BJ (cell line): ENCODE measurements around the gene PITPNC1. TPM values are rescaled to one million over a fixed set of nuclear protein-coding genes. Genes with fewer than 3 reads are reported as not detected.

Experiments
- CTCF ChIA-PET: fragments of 350-600 bp; formaldehyde crosslinking; extraction: SDS; loops from one replicate; lab custom pipeline; 2021; ENCODE audit warnings: antibody characterized with exemption, inconsistent platforms; lab: Yijun Ruan, JAX
- POLR2A ChIA-PET: fragments of 300-600 bp; sonication (Branson Sonifier 250); formaldehyde crosslinking; extraction: SDS; loops from one replicate; lab custom pipeline; 2021; ENCODE audit warnings: antibody characterized with exemption; lab: Charles Lee
- DNase-seq: peaks from one replicate; pipeline ENCODE4 v3.0.0-alpha.2; 2011; ENCODE audit warnings: low read depth
- H3K27me3 ChIP-seq: 2 replicates; pipeline ENCODE4 v1.6.0; 2011; ENCODE audit warnings: low read length; ENCODE audit not compliant: control insufficient read depth, insufficient read depth
- H3K36me3 ChIP-seq: 2 replicates; pipeline ENCODE4 v1.5.1; 2011; ENCODE audit warnings: low read length; ENCODE audit not compliant: control insufficient read depth, insufficient read depth
- H3K4me3 ChIP-seq: 2 replicates; pipeline ENCODE4 v1.5.1; 2011; ENCODE audit warnings: low read depth, mild to moderate bottlenecking, control low read depth, low read length
- CTCF ChIP-seq: IDR thresholded peaks from 2 replicates; pipeline ENCODE4 v1.5.1; 2011; ENCODE audit warnings: low read depth, mild to moderate bottlenecking, control low read depth, inconsistent platforms, low read length, moderate library complexity; ENCODE audit not compliant: insufficient read depth
- polyA plus RNA-seq: library from polyadenylated mRNA; depleted of rRNA; stranded (reverse); fragments of >200 nt; gene quantifications from 2 replicates; pipeline ENCODE4 v1.2.3, GENCODE V29; 2011

Gene PITPNC1
- polyA plus RNA-seq, 1 experiment, result 4.6 TPM

DNA sequence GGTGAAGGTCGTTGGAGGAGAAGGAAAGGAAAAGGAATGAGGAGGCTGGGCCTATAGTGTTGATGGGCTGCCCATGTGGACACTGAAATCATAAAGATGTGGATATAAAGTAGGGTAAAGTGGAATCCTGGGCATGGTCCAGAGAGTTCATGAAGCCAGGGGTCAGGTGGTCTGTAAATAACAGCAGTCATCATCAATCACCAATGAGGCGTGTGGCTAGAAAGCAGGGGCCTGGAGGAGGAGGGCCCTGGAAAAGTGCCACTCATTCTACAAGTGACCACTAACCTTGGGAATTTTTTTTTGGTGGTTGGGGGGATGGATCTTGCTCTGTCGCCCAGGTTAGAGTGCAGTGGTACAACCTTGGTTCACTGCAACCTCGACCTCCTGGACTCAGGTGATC is 225.4 kb downstream of the PITPNC1 start:
- no peak overlapping the region for H3K4me3 ChIP-seq
- H3K36me3 ChIP-seq, result no peaks in the 10 kb centered on the region
- DNase-seq, result no peak
- POLR2A ChIA-PET, result no interaction called here
- CTCF ChIA-PET, result interaction anchor here (0.7 to 3.8 kb wide), 8 partner anchors 13 to 227 kb away, joined by 3 to 23 read pairs (median 5); no protein-coding TSS in a partner anchor
- TF ChIP-seq CTCF, result no peak
- no peaks in the 10 kb centered on the region for H3K27me3 ChIP-seq

GRCh38 chr17:67602974-67603373 is 225.9 kb downstream of the PITPNC1 start:
- CTCF ChIA-PET, result interaction anchor here (0.5 to 3.8 kb wide), 10 partner anchors 7 to 228 kb away, joined by 3 to 23 read pairs (median 4); no protein-coding TSS in a partner anchor
- DNase-seq, result no peak
- H3K36me3 ChIP-seq, result no peaks in the 10 kb centered on the region
- H3K4me3 ChIP-seq, result no peak overlapping the region
- peak; percentile 42 for TF ChIP-seq CTCF
- POLR2A ChIA-PET, result no interaction called here
- H3K27me3 ChIP-seq, result no peaks in the 10 kb centered on the region

GRCh38 chr17:67605256-67605912 is 228.3 kb downstream of the PITPNC1 start:
- Histone ChIP-seq H3K27me3 (no peaks in the 10 kb centered on the region), H3K36me3 (no peaks in the 10 kb centered on the region), H3K4me3 (no peak overlapping the region)
- ChIA-PET CTCF (interaction anchor here (0.6 kb wide), 1 partner anchor 45 kb away, joined by 3 read pairs; no protein-coding TSS in a partner anchor), POLR2A (no interaction called here)
- TF ChIP-seq CTCF, result no peak
- DNase-seq, result no peak

DNA sequence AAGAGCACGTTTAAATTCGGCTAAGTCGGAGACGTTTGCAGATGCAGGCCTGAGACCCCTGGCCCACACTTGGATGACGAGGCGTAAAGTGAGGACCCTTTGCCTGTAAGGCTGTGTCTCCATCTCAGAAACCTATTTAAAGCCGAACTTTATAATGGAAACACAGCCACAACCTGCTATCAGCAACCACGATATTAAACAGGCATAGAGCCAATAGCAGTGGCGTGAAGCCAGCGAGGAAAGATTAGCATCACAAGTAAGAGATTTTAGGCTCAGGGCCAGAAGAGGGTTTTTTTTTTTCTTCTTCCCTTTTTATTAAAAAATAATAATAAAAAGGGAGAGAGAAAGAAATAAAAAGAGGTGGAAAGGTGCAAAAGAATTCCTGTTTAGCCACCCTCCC is 229.4 kb downstream of the PITPNC1 start:
- no peak for DNase-seq
- POLR2A ChIA-PET, result no interaction called here
- no peaks in the 10 kb centered on the region for H3K27me3 ChIP-seq
- no peak overlapping the region for H3K4me3 ChIP-seq
- H3K36me3 ChIP-seq, result no peaks in the 10 kb centered on the region
- CTCF ChIA-PET, result interaction anchor here (1.6 kb wide), 1 partner anchor 228 kb away, joined by 6 read pairs; no protein-coding TSS in a partner anchor
- TF ChIP-seq CTCF, result no peak

- CTCF ChIA-PET, result interaction anchor here (1.6 kb wide), 1 partner anchor 228 kb away, joined by 6 read pairs; no protein-coding TSS in a partner anchor
Measured at GRCh38 chr17:67606896-67607604, 230.0 kb downstream of the PITPNC1 start.

More at GRCh38 chr17:67606896-67607604, 230.0 kb downstream of the PITPNC1 start:
- Histone ChIP-seq H3K4me3 (no peak overlapping the region), H3K27me3 (no peaks in the 10 kb centered on the region), H3K36me3 (no peaks in the 10 kb centered on the region)
- POLR2A ChIA-PET, result no interaction called here
- no peak for TF ChIP-seq CTCF
- DNase-seq, result no peak
